ENCODE data around the gene CELF2. TPM values are rescaled to one million over a fixed set of nuclear protein-coding genes. Genes with fewer than 3 reads are reported as not detected.

The CELF2 gene
- total and polyA plus RNA-seq, 4 donors = 43.3 to 65.6 (median 50.1) TPM

- peak in 2 of 6 donors; percentile 58 to 75 for DNase-seq (ENCODE audit: low read depth in 4 of 6, low spot score in 6 of 6)
- Histone ChIP-seq H3K27ac (ENCODE audit: low read depth, low read length) (peak overlapping the region; percentile 53), H3K9me3 (ENCODE audit: control insufficient read depth, insufficient read depth, low read length) (no peaks in the 10 kb centered on the region), H3K36me3 (ENCODE audit: control insufficient read depth, insufficient read depth, low read length) (peaks cover 17% of the 10 kb centered on the region), H3K27me3 (ENCODE audit: control insufficient read depth, insufficient read depth, low read length) (no peaks in the 10 kb centered on the region), H3K4me3 (ENCODE audit: low read depth, low read length) (no peak overlapping the region), H3K4me1 (ENCODE audit: control insufficient read depth, insufficient read depth, low read length) (peaks cover 33% of the 10 kb centered on the region)
- WGBS (ENCODE audit: insufficient coverage) = 65% methylated on average over 4 of the region's 8 CpGs
Observed at GRCh38 chr10:11330383-11331045, 312.8 kb downstream of the CELF2 start.

GRCh38 chr10:11331046-11331577 is 313.4 kb downstream of the CELF2 start:
- no peaks in the 10 kb centered on the region for H3K9me3 ChIP-seq (ENCODE audit: control insufficient read depth, insufficient read depth, low read length)
- DNase-seq (ENCODE audit: low read depth in 4 of 6, low spot score in 6 of 6) = no peak
- peaks cover 36% of the 10 kb centered on the region for H3K4me1 ChIP-seq (ENCODE audit: control insufficient read depth, insufficient read depth, low read length)
- H3K36me3 ChIP-seq (ENCODE audit: control insufficient read depth, insufficient read depth, low read length) = peaks cover 15% of the 10 kb centered on the region
- H3K27ac ChIP-seq (ENCODE audit: low read depth, low read length) = peak overlapping the region; percentile 10
- no peak overlapping the region for H3K4me3 ChIP-seq (ENCODE audit: low read depth, low read length)
- no peaks in the 10 kb centered on the region for H3K27me3 ChIP-seq (ENCODE audit: control insufficient read depth, insufficient read depth, low read length)

GRCh38 chr10:11331726-11332125 is 314.1 kb downstream of the CELF2 start:
- Histone ChIP-seq H3K36me3 (ENCODE audit: control insufficient read depth, insufficient read depth, low read length) (peaks cover 12% of the 10 kb centered on the region), H3K27ac (ENCODE audit: low read depth, low read length) (peak overlapping the region; percentile 10), H3K9me3 (ENCODE audit: control insufficient read depth, insufficient read depth, low read length) (no peaks in the 10 kb centered on the region), H3K4me3 (ENCODE audit: low read depth, low read length) (no peak overlapping the region), H3K27me3 (ENCODE audit: control insufficient read depth, insufficient read depth, low read length) (no peaks in the 10 kb centered on the region), H3K4me1 (ENCODE audit: control insufficient read depth, insufficient read depth, low read length) (peaks cover 36% of the 10 kb centered on the region)
- no peak for DNase-seq (ENCODE audit: low read depth in 4 of 6, low spot score in 6 of 6)
- no CpG with 5 or more reads among the region's 3 CpGs for WGBS (ENCODE audit: insufficient coverage)

GRCh38 chr10:11332846-11333245 is 315.2 kb downstream of the CELF2 start:
- H3K27ac ChIP-seq (ENCODE audit: low read depth, low read length) = no peak overlapping the region
- H3K9me3 ChIP-seq (ENCODE audit: control insufficient read depth, insufficient read depth, low read length) = no peaks in the 10 kb centered on the region
- no peaks in the 10 kb centered on the region for H3K27me3 ChIP-seq (ENCODE audit: control insufficient read depth, insufficient read depth, low read length)

GRCh38 chr10:11334436-11334835 is 316.8 kb downstream of the CELF2 start:
- Histone ChIP-seq H3K4me1 (ENCODE audit: control insufficient read depth, insufficient read depth, low read length) (peaks cover 38% of the 10 kb centered on the region), H3K27ac (ENCODE audit: low read depth, low read length) (peak overlapping the region; percentile 12), H3K9me3 (ENCODE audit: control insufficient read depth, insufficient read depth, low read length) (no peaks in the 10 kb centered on the region), H3K27me3 (ENCODE audit: control insufficient read depth, insufficient read depth, low read length) (no peaks in the 10 kb centered on the region), H3K36me3 (ENCODE audit: control insufficient read depth, insufficient read depth, low read length) (peaks cover under 1% of the 10 kb centered on the region), H3K4me3 (ENCODE audit: low read depth, low read length) (no peak overlapping the region)
- no peak for DNase-seq (ENCODE audit: low read depth in 4 of 6, low spot score in 6 of 6)
- 71% methylated on average over 2 of the region's 8 CpGs for WGBS (ENCODE audit: insufficient coverage)

More at GRCh38 chr10:11332846-11333245, 315.2 kb downstream of the CELF2 start:
- no peak for DNase-seq (ENCODE audit: low read depth in 4 of 6, low spot score in 6 of 6)
- H3K4me3 ChIP-seq (ENCODE audit: low read depth, low read length) = no peak overlapping the region
- peaks cover 10% of the 10 kb centered on the region for H3K36me3 ChIP-seq (ENCODE audit: control insufficient read depth, insufficient read depth, low read length)
- WGBS (ENCODE audit: insufficient coverage) = 75% methylated on average over 5 of the region's 10 CpGs
- peaks cover 37% of the 10 kb centered on the region for H3K4me1 ChIP-seq (ENCODE audit: control insufficient read depth, insufficient read depth, low read length)

GRCh38 chr10:11335167-11335652 is 317.5 kb downstream of the CELF2 start:
- Histone ChIP-seq H3K4me3 (ENCODE audit: low read depth, low read length) (no peak overlapping the region), H3K4me1 (ENCODE audit: control insufficient read depth, insufficient read depth, low read length) (peaks cover 38% of the 10 kb centered on the region), H3K27me3 (ENCODE audit: control insufficient read depth, insufficient read depth, low read length) (no peaks in the 10 kb centered on the region), H3K36me3 (ENCODE audit: control insufficient read depth, insufficient read depth, low read length) (no peaks in the 10 kb centered on the region), H3K9me3 (ENCODE audit: control insufficient read depth, insufficient read depth, low read length) (no peaks in the 10 kb centered on the region), H3K27ac (ENCODE audit: low read depth, low read length) (peak overlapping the region; percentile 59)
- WGBS (ENCODE audit: insufficient coverage) = 77% methylated on average over 7 of the region's 12 CpGs
- no peak for DNase-seq (ENCODE audit: low read depth in 4 of 6, low spot score in 6 of 6)

GRCh38 chr10:11335881-11336430 is 318.3 kb downstream of the CELF2 start:
- 89% methylated on average over 6 of the region's 12 CpGs for WGBS (ENCODE audit: insufficient coverage)
- no peak for DNase-seq (ENCODE audit: low read depth in 4 of 6, low spot score in 6 of 6)
- Histone ChIP-seq H3K4me3 (ENCODE audit: low read depth, low read length) (no peak overlapping the region), H3K27ac (ENCODE audit: low read depth, low read length) (peak overlapping the region; percentile 79), H3K4me1 (ENCODE audit: control insufficient read depth, insufficient read depth, low read length) (peaks cover 38% of the 10 kb centered on the region), H3K27me3 (ENCODE audit: control insufficient read depth, insufficient read depth, low read length) (no peaks in the 10 kb centered on the region), H3K36me3 (ENCODE audit: control insufficient read depth, insufficient read depth, low read length) (no peaks in the 10 kb centered on the region), H3K9me3 (ENCODE audit: control insufficient read depth, insufficient read depth, low read length) (no peaks in the 10 kb centered on the region)

- no peak overlapping the region for H3K4me3 ChIP-seq (ENCODE audit: low read depth, low read length)
- peaks cover 38% of the 10 kb centered on the region for H3K4me1 ChIP-seq (ENCODE audit: control insufficient read depth, insufficient read depth, low read length)
- no peaks in the 10 kb centered on the region for H3K9me3 ChIP-seq (ENCODE audit: control insufficient read depth, insufficient read depth, low read length)
- DNase-seq (ENCODE audit: low read depth in 4 of 6, low spot score in 6 of 6) = peak in 2 of 6 donors; percentile 74
- 51% methylated on average over 7 of the region's 8 CpGs for WGBS (ENCODE audit: insufficient coverage)
- H3K36me3 ChIP-seq (ENCODE audit: control insufficient read depth, insufficient read depth, low read length) = no peaks in the 10 kb centered on the region
- no peaks in the 10 kb centered on the region for H3K27me3 ChIP-seq (ENCODE audit: control insufficient read depth, insufficient read depth, low read length)
- H3K27ac ChIP-seq (ENCODE audit: low read depth, low read length) = peak overlapping the region; percentile 79
Observed at GRCh38 chr10:11336722-11337162, 319.1 kb downstream of the CELF2 start.

- Histone ChIP-seq H3K36me3 (ENCODE audit: control insufficient read depth, insufficient read depth, low read length) (no peaks in the 10 kb centered on the region), H3K27me3 (ENCODE audit: control insufficient read depth, insufficient read depth, low read length) (no peaks in the 10 kb centered on the region), H3K27ac (ENCODE audit: low read depth, low read length) (peak overlapping the region; percentile 79), H3K9me3 (ENCODE audit: control insufficient read depth, insufficient read depth, low read length) (no peaks in the 10 kb centered on the region), H3K4me1 (ENCODE audit: control insufficient read depth, insufficient read depth, low read length) (peaks cover 38% of the 10 kb centered on the region), H3K4me3 (ENCODE audit: low read depth, low read length) (no peak overlapping the region)
- 78% methylated on average over 12 of the region's 15 CpGs for WGBS (ENCODE audit: insufficient coverage)
- DNase-seq (ENCODE audit: low read depth in 4 of 6, low spot score in 6 of 6) = peak in 1 of 6 donors; percentile 29
Observed at GRCh38 chr10:11337516-11337915, 319.8 kb downstream of the CELF2 start.

Data from spinal cord (tissue), 10 donors.